ENCODE measurements around the gene BCL7C. TPM values are rescaled to one million over a fixed set of nuclear protein-coding genes. Genes with fewer than 3 reads are reported as not detected.

The BCL7C gene
- total RNA-seq, 1 experiment from 2014 or later = 44.9 TPM

DNA sequence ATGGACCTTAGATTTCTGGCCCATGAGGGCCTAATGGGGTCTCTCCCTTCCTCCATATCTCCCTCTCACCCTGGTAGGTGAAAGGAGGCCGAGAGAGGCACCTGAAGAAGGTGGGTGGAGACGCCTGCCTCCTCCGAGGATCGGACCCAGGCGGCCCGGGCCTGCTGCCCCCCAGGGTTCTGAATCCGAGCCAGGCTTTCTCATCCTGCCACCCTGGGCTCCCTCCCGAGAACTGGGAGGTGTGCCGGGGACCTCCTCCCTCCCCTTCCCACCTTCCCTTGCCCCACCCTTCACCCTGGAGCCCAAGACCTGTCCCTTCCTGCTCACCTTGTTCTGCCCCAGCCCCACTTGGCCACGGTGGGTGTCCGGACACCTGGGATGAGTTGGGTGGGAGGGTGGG, 34.5 kb upstream of the BCL7C start:
- Histone ChIP-seq H3K36me3 (ENCODE audit: control insufficient read depth in 1 of 2, insufficient read depth in 2 of 2, low read length in 2 of 2) (peaks cover 9 to 26% of the 10 kb centered on the region in 2 experiments), H3K4me1 (ENCODE audit: control insufficient read depth in 1 of 2, insufficient read depth in 2 of 2, low read length in 2 of 2) (peaks cover 7 to 15% of the 10 kb centered on the region in 2 experiments; a peak in 3 of 4 replicates), H4K20me1 (ENCODE audit: insufficient read depth) (no peaks in the 10 kb centered on the region), H3K4me2 (ENCODE audit: low read length) (no peak overlapping the region), H3K9me2 (ENCODE audit: insufficient read depth) (no peaks in the 10 kb centered on the region), H3K4me3 (replicated peaks in 1 of 2; ENCODE audit: low read depth in 1 of 2, low read length in 2 of 2) (no peak overlapping the region), H2AFZ (ENCODE audit: low read depth, low read length, poor library complexity, severe bottlenecking) (no peak overlapping the region), H3K27ac (ENCODE audit: low read depth, low read length) (peak overlapping the region; percentile 30; the same call in 1 of the 2 replicates), H3K9me3 (ENCODE audit: control insufficient read depth in 1 of 2, insufficient read depth in 1 of 2, low read depth in 1 of 2, low read length in 2 of 2) (no peaks in the 10 kb centered on the region), H3K27me3 (ENCODE audit: insufficient read depth, low read length) (no peaks in the 10 kb centered on the region), H3K9ac (ENCODE audit: low read length) (no peak overlapping the region), H3K79me2 (ENCODE audit: insufficient read depth, low read length) (peaks cover 10% of the 10 kb centered on the region; the same call in 1 of the 2 replicates)
- ChIA-PET CTCF (interaction anchor here (1.0 kb wide), 1 partner anchor 25 kb away, joined by 6 read pairs; no protein-coding TSS in a partner anchor), RAD21 (ENCODE audit: low non-redundant PET in 1 of 2, low total read pairs in 2 of 2, uncharacterized antibody in 2 of 2, unreplicated experiment in 2 of 2) (no interaction called here), POLR2A (interaction anchor here (0.7 to 1.2 kb wide), 2 partner anchors 12 to 189 kb away, joined by 3 to 4 read pairs; partner anchors contain the start of gene KAT8)
- intact Hi-C loops (cut with micrococcal nuclease) = no loop called here
- DNase-seq (ENCODE audit: low read depth, low spot score) = no peak
- ATAC-seq = no peak
- BruUV-seq (replicated peaks) = no TSS peak
- no peak for TF ChIP-seq ELF1 (IDR thresholded peaks at IDR 0.05; ENCODE audit: borderline replicate concordance, low read depth)

- H3K4me3 ChIP-seq (replicated peaks in 1 of 2; ENCODE audit: low read depth in 1 of 2, low read length in 2 of 2) = no peak overlapping the region
- H3K79me2 ChIP-seq (ENCODE audit: insufficient read depth, low read length) = peaks cover 10% of the 10 kb centered on the region; the same call in 1 of the 2 replicates
- H3K9ac ChIP-seq (ENCODE audit: low read length) = no peak overlapping the region
- RAD21 ChIA-PET (ENCODE audit: low non-redundant PET in 1 of 2, low total read pairs in 2 of 2, uncharacterized antibody in 2 of 2, unreplicated experiment in 2 of 2) = no interaction called here
- peak overlapping the region; percentile 14; the same call in 1 of the 2 replicates for H3K4me2 ChIP-seq (ENCODE audit: low read length)
- no peaks in the 10 kb centered on the region for H3K27me3 ChIP-seq (ENCODE audit: insufficient read depth, low read length)
- ATAC-seq = peak; percentile 70
- DNase-seq (ENCODE audit: low read depth, low spot score) = peak; percentile 61
- BruUV-seq (replicated peaks) = no TSS peak
- no peaks in the 10 kb centered on the region for H3K9me2 ChIP-seq (ENCODE audit: insufficient read depth)
- no peaks in the 10 kb centered on the region for H4K20me1 ChIP-seq (ENCODE audit: insufficient read depth)
- H3K36me3 ChIP-seq (ENCODE audit: control insufficient read depth in 1 of 2, insufficient read depth in 2 of 2, low read length in 2 of 2) = peaks cover 9 to 26% of the 10 kb centered on the region in 2 experiments
- intact Hi-C loops (cut with micrococcal nuclease) = no loop called here
- no peak overlapping the region for H2AFZ ChIP-seq (ENCODE audit: low read depth, low read length, poor library complexity, severe bottlenecking)
- no peak for TF ChIP-seq ZFX (IDR thresholded peaks at IDR 0.05)
- peak; percentile 40; the same call in 1 of the 2 replicates for TF ChIP-seq POLR2AphosphoS5 (IDR thresholded peaks at IDR 0.05; ENCODE audit: low read depth, low read length)
- POLR2A ChIA-PET = interaction anchor here (0.7 to 1.2 kb wide), 2 partner anchors 12 to 190 kb away, joined by 3 to 4 read pairs; partner anchors contain the start of gene KAT8
- H3K4me1 ChIP-seq (ENCODE audit: control insufficient read depth in 1 of 2, insufficient read depth in 2 of 2, low read length in 2 of 2) = peaks cover 7 to 15% of the 10 kb centered on the region in 2 experiments; a peak in 3 of 4 replicates
- peak overlapping the region; percentile 31; the same call in 1 of the 2 replicates for H3K27ac ChIP-seq (ENCODE audit: low read depth, low read length)
- CTCF ChIA-PET = interaction anchor here (1.0 to 1.7 kb wide), 2 partner anchors 14 to 26 kb away, joined by 6 to 10 read pairs; no protein-coding TSS in a partner anchor
- no peaks in the 10 kb centered on the region for H3K9me3 ChIP-seq (ENCODE audit: control insufficient read depth in 1 of 2, insufficient read depth in 1 of 2, low read depth in 1 of 2, low read length in 2 of 2)
These were observed 34.0 kb upstream of the BCL7C start for GRCh38 chr16:30927789-30928378.

All from HCT116 (cell line).